Esophagus muscularis mucosa (tissue), 4 donors: ENCODE measurements around the gene CDC34.

Experiments used
- CTCF ChIP-seq, 3 experiments: fragments of 200-600 bp in 2 of 3; fragments of 450-650 bp in 1 of 3; sonication (generic) in 2 of 3; IDR thresholded peaks; one replicate each; pipeline ENCODE4 v1.5.1; 2017 to 2019; ENCODE audit warnings: antibody characterized with exemption in 3 of 3, mild to moderate bottlenecking in 2 of 3, moderate library complexity in 1 of 3
- EP300 ChIP-seq: sonication (generic); formaldehyde crosslinking; IDR thresholded peaks from one replicate; pipeline ENCODE4 v1.6.1; 2017; ENCODE audit warnings: antibody characterized with exemption
- POLR2A ChIP-seq: fragments of 450-650 bp; IDR thresholded peaks from one replicate; pipeline ENCODE4 v1.6.1; 2017; ENCODE audit warnings: antibody characterized with exemption, moderate library complexity, mild to moderate bottlenecking, low read depth
- POLR2AphosphoS5 ChIP-seq, 2 donors: sonication (generic); formaldehyde crosslinking; IDR thresholded peaks; one replicate each; pipeline ENCODE4 v1.6.1; 2017; ENCODE audit warnings: antibody characterized with exemption in 2 of 2

- TF ChIP-seq CTCF (IDR thresholded peaks at IDR 0.05) (no peak), POLR2AphosphoS5 (IDR thresholded peaks at IDR 0.05) (no peak), POLR2A (no peak), EP300 (no peak)
Measured at GRCh38 chr19:577439-578392, 46.2 kb downstream of the CDC34 start.
